Ammon's horn (tissue), 1 donor: ENCODE measurements around the gene TTLL9.

ENCODE experiments used
- DNase-seq: peaks from one replicate; pipeline ENCODE4 v3.0.0-alpha.2; 2016; ENCODE audit warnings: low spot score

Gene TTLL9

GRCh38 chr20:31945785-31946184 is 75.4 kb downstream of the TTLL9 start:
- DNase-seq, result peak; percentile 63

- DNase-seq, result no peak
Measured at GRCh38 chr20:31948008-31948407, 77.6 kb downstream of the TTLL9 start.

DNA sequence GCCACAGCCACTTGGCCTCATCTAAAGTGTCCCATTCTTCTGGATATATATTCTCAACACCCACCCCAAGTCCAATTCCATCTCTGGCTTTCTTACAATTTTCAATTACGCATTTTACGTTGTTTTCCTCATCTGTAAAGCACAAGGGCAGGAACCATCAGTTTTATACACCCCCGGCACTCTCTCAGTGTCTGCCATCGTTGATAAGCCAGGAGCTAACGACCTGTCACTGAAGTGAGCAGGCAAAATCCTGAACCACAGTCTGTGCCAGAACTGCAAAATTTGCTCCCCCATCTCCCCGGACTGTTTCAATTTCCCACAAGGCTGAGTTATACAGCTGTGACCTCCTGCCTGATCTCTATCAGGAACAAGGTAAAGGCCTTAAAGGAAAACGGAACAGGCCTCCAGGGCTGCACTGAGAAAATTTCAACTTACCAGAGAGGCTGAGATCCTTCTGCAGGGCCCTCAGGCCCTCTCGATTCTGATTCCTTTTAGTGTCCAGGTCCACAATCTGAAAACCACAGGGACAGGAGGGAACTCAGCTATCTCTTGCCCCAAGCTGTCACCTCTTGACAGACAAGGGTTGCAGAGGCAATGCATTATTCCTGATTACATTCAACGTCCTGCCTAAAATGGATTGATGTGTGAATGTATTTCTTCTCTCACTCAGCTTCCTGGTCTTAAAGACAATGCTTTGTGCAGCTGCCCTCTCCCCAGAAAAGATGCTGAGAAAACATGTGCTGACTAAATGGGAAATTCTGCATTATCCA is 79.6 kb downstream of the TTLL9 start:
- DNase-seq, result no peak

DNA sequence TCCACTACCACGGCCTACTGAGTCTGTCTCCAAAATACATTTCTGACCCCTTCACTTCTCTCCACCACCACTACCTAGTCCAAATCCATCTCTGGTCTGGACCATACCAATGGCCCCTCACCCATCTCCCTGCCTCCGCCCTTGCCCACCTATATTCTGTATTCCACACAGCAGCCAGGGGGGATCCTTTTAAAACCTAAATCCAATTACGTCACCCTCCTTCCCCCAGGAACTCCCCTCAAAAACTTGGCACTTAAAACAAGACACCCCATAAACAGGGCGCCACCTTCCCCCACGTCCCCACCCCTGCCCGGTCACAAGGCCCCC is 80.7 kb downstream of the TTLL9 start:
- DNase-seq, result no peak

DNA sequence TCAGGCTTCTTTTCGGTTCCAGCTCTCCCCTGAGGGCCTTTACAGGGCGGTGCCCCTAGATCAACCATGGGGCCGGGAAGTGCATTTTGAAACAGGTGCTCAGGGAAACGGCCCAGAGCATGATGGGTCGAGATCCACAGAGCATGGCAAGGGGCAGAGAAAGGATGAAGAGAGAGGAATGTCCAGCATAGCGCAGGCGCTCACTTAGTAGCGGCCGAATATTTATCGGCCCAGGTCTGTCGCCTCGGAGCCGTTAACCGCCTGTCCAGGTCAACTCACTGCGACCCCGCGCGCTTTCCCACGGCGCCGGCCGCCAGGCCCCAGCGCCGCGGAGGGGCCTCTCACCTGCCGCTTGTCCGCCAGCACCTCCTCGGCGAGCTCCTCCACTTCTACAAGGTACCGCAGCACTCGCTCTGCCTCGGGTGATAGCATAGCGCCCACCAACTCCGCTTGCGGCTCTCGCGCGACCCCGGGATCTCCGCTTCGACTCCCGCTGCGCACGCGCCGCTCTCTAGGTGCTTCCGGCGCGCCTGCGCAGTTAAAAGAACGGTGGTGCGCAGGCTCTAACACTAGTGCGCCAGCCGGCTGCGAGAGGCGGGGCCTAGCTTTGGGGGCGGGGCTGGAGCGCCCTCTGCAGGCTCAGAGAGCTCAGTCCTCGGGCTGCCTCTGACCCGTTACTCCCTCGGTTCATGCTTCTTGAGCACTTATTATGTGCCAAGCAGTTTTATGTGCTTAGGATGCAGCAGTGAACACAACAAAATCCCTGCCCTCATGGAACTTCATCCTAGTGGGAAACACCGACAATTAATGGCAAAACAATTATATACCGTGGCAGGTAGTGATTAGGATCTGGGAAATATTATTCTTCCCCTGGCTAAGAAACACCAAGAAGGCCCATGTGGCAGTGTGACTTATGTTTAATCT is 81.4 kb downstream of the TTLL9 start, which contains the start of gene PDRG1:
Gene PDRG1 (minus strand): TSS at position 517 of the 924 bp plus-strand sequence. CDS start 85 bp downstream, at position 432.
- DNase-seq, result peak; percentile 86

GRCh38 chr20:31953556-31954148 is 83.2 kb downstream of the TTLL9 start:
- DNase-seq, result no peak

- no peak for DNase-seq
Measured at GRCh38 chr20:31954500-31954899, 84.1 kb downstream of the TTLL9 start.

GRCh38 chr20:31956556-31957526 is 86.4 kb downstream of the TTLL9 start:
- DNase-seq, result no peak

GRCh38 chr20:31962761-31963160 is 92.3 kb downstream of the TTLL9 start:
- no peak for DNase-seq

- DNase-seq, result no peak
Measured at GRCh38 chr20:31963889-31964288, 93.5 kb downstream of the TTLL9 start.

GRCh38 chr20:31966991-31967655 is 96.7 kb downstream of the TTLL9 start:
- no peak for DNase-seq

GRCh38 chr20:31967830-31968249 is 97.4 kb downstream of the TTLL9 start, which contains the start of gene XKR7:
Gene XKR7, plus strand, starts transcription at chr20:31968151. Its CDS starts 25 bp downstream, at chr20:31968176.
- no peak for DNase-seq

DNA sequence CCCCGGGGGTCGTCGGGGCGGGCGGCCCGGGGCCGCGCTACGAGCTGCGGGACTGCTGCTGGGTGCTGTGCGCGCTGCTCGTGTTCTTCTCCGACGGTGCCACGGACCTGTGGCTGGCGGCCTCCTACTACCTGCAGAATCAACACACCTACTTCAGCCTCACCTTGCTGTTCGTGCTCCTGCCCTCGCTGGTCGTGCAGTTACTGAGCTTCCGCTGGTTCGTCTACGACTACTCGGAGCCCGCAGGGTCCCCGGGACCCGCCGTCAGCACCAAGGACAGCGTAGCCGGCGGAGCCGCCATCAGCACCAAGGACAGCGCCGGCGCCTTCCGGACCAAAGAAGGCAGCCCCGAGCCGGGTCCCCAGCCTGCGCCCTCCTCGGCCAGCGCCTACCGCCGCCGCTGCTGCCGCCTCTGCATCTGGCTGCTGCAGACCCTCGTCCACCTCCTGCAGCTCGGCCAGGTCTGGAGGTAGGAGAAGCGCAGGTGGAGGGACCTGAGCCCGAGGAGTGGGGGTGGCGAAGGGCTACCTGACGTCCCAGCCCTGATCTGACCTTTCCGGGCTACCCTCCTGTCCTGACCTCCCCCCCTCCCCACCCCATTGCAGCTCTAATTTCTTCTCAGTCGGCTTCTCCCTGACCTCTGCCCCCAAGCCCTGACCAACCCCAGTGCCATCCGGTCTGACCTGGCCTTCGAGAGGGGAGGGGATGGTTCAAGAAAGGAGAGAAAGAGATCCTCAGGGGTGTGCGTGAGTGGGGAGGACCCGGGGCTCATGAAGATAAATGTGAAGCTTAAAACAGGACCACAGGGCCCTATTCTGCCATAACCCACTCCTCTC is 98.1 kb downstream of the TTLL9 start:
- peak; percentile 56 for DNase-seq

DNA sequence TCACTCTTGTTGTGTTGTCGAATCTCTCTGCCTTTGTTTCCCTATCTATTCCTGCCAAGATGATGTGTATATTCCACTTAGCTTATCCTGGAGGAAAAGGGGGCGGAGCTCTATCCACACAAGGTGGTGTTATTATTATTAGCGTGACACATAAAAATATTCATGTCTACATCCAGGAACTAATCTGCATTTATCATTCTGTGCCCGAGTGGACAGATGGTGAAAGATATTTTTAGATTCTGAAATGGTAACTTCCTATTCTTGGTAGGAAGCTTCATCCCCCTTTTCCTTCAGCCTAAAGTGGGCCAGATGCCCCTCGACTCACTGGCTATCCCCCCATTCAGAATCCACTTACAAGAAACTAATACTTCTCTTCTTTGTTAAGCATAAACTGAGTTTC is 99.6 kb downstream of the TTLL9 start:
- no peak for DNase-seq

- DNase-seq, result no peak
Measured at GRCh38 chr20:31972471-31973021, 102.1 kb downstream of the TTLL9 start.

DNA sequence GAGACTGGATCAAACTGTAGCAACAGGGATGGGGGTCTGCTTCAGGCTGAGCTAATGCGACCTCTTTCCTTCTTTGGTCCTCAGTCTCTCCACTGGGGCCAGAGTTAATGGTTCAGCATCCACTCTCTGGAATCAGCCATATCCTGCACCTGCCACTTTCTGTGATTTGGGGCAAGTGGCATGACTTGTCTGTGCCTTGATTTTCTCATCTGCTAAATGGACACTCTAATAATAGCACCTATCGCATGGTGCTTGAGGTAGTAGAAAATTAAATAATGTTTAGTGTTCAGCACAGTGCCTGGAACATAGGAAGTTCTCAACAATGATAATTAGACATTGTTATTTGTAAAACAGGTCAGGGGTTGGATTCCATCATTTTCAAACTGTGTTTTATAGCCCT is 103.9 kb downstream of the TTLL9 start:
- DNase-seq, result no peak

DNA sequence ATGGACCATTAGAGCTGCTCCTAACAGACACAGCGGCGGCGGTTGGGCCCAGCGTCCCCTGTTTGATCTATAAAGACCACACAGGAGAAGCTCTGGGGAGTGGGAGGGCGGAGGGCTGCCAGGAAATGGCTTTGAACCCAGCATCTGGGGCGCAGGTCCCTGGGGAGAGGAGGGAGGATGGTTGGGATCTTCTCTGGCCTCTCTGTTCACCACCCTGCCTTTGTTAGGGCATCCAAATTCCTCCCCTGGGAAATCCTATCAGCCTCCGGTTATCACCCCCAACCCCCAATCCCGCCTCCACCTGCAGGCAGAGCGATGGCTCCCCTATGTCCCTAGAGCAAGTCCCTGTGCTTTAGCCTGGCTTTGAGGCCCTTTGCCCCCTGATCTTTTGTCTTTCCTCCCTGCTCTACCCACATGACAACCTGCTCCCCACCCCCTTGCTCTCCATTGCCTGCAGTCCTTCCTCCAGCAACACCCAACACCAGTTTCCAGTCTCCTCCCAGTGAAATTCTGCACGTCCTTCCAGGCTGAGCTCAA is 104.6 kb downstream of the TTLL9 start:
- no peak for DNase-seq

DNA sequence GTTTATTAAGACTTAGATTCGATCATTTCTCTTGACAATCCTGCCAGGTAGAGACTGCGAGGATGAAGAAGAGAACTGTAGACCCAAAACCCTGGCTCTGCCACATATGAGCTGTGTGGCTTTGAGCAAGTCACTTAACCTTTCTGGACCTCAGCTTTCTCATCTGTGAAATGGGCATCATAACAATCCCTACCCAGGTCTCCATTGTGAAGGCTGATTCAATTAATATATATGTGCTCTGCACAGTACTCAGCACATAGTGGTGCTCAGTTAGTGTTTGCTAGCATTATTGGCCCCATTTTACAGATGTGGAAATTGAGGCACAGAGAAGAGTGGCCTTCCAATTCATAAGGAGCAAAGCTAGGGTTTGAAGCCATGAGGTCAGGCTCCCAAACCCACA is 105.4 kb downstream of the TTLL9 start:
- DNase-seq, result no peak

GRCh38 chr20:31977080-31977479 is 106.6 kb downstream of the TTLL9 start:
- no peak for DNase-seq
